Activated T-cell treated with anti-CD3 and anti-CD28 coated beads, Interleukin-2, amount 50 U/mL, for 4 hours (primary cell): ENCODE measurements around the gene SLC9A7. TPM values are rescaled to one million over a fixed set of nuclear protein-coding genes. Genes with fewer than 3 reads are reported as not detected.
A peak's percentile ranks its signal among the peaks of the same experiment; 100 is the strongest.

Experiments
- ATAC-seq, 2 donors: fragments of 200-7000 bp; cut with Tn5 transposase; one replicate each; pipeline ENCODE4 v1.10.0; 2021
- DNase-seq: peaks from one replicate; pipeline ENCODE4 v3.0.0-alpha.2; 2020
- H3K27me3 Mint-ChIP-seq: one replicate; pipeline ENCODE4 v1.8.0; 2021; ENCODE audit warnings: low read depth, mixed read lengths
- H3K36me3 Mint-ChIP-seq: one replicate; pipeline ENCODE4 v1.8.0; 2022; ENCODE audit warnings: mixed read lengths; ENCODE audit not compliant: insufficient read depth
- H3K4me1 Mint-ChIP-seq: one replicate; pipeline ENCODE4 v1.8.0; 2021; ENCODE audit warnings: low read depth, mixed read lengths
- H3K4me3 Mint-ChIP-seq: one replicate; pipeline ENCODE4 v1.8.0; 2021; ENCODE audit warnings: mild to moderate bottlenecking, moderate library complexity, mixed read lengths
- H3K9me3 Mint-ChIP-seq: one replicate; pipeline ENCODE4 v1.8.0; 2021; ENCODE audit warnings: mixed read lengths
- total RNA-seq, 3 donors: library from RNA; stranded (reverse); gene quantifications; one replicate each; pipeline ENCODE4 v1.2.1, GENCODE V29; 2021

The SLC9A7 gene
- total RNA-seq, 3 donors from 2014 or later, result 10.4 to 21.0 (median 16.0) TPM

GRCh38 chrX:46602468-46603102, 156.3 kb downstream of the SLC9A7 start:
- Mint-ChIP-seq H3K9me3 (no peaks in the 10 kb centered on the region), H3K36me3 (peaks cover 11% of the 10 kb centered on the region), H3K27me3 (no peaks in the 10 kb centered on the region), H3K4me1 (no peaks in the 10 kb centered on the region), H3K4me3 (no peak overlapping the region)
- DNase-seq, result no peak
- ATAC-seq, result no peak

- ATAC-seq (no peak), DNase-seq (no peak)
- Mint-ChIP-seq H3K4me3 (no peak overlapping the region), H3K36me3 (peaks cover 11% of the 10 kb centered on the region), H3K9me3 (no peaks in the 10 kb centered on the region), H3K4me1 (no peaks in the 10 kb centered on the region), H3K27me3 (no peaks in the 10 kb centered on the region)
Observed at GRCh38 chrX:46601283-46601682, 157.6 kb downstream of the SLC9A7 start.

GRCh38 chrX:46599051-46599560, 159.8 kb downstream of the SLC9A7 start:
- Mint-ChIP-seq H3K4me3 (no peak overlapping the region), H3K4me1 (no peaks in the 10 kb centered on the region), H3K27me3 (no peaks in the 10 kb centered on the region), H3K9me3 (no peaks in the 10 kb centered on the region), H3K36me3 (peaks cover 11% of the 10 kb centered on the region)
- DNase-seq (no peak), ATAC-seq (no peak)

GRCh38 chrX:46597771-46598170, 161.1 kb downstream of the SLC9A7 start:
- no peak overlapping the region for H3K4me3 Mint-ChIP-seq
- no peaks in the 10 kb centered on the region for H3K27me3 Mint-ChIP-seq

GRCh38 chrX:46597208-46597607, 161.7 kb downstream of the SLC9A7 start:
- no peak for DNase-seq
- no peak for ATAC-seq
- Mint-ChIP-seq H3K27me3 (no peaks in the 10 kb centered on the region), H3K9me3 (no peaks in the 10 kb centered on the region), H3K4me3 (no peak overlapping the region), H3K36me3 (peaks cover 7% of the 10 kb centered on the region), H3K4me1 (peaks cover 3% of the 10 kb centered on the region)

More at GRCh38 chrX:46597771-46598170, 161.1 kb downstream of the SLC9A7 start:
- DNase-seq (no peak), ATAC-seq (no peak)
- H3K36me3 Mint-ChIP-seq, result peaks cover 11% of the 10 kb centered on the region
- H3K9me3 Mint-ChIP-seq, result no peaks in the 10 kb centered on the region
- peaks cover 3% of the 10 kb centered on the region for H3K4me1 Mint-ChIP-seq

GRCh38 chrX:46595084-46595483, 163.8 kb downstream of the SLC9A7 start:
- DNase-seq (no peak), ATAC-seq (no peak)
- Mint-ChIP-seq H3K36me3 (peaks cover 2% of the 10 kb centered on the region), H3K4me3 (no peak overlapping the region), H3K4me1 (peaks cover 9% of the 10 kb centered on the region), H3K27me3 (no peaks in the 10 kb centered on the region), H3K9me3 (no peaks in the 10 kb centered on the region)

- ATAC-seq, result no peak
- no peaks in the 10 kb centered on the region for H3K27me3 Mint-ChIP-seq
- DNase-seq, result no peak
- H3K4me1 Mint-ChIP-seq, result peaks cover 42% of the 10 kb centered on the region
- H3K4me3 Mint-ChIP-seq, result no peak overlapping the region
- peaks cover 2% of the 10 kb centered on the region for H3K36me3 Mint-ChIP-seq
- H3K9me3 Mint-ChIP-seq, result no peaks in the 10 kb centered on the region
Observed at GRCh38 chrX:46589977-46590723, 168.8 kb downstream of the SLC9A7 start.

GRCh38 chrX:46588263-46588662, 170.7 kb downstream of the SLC9A7 start:
- peaks cover 46% of the 10 kb centered on the region for H3K4me1 Mint-ChIP-seq

GRCh38 chrX:46587753-46588171, 171.2 kb downstream of the SLC9A7 start:
- peaks cover 2% of the 10 kb centered on the region for H3K36me3 Mint-ChIP-seq
- H3K4me1 Mint-ChIP-seq, result peaks cover 49% of the 10 kb centered on the region
- ATAC-seq (peak in 1 of 2 donors; percentile 22), DNase-seq (no peak)
- H3K9me3 Mint-ChIP-seq, result no peaks in the 10 kb centered on the region
- H3K4me3 Mint-ChIP-seq, result peak overlapping the region; percentile 58
- H3K27me3 Mint-ChIP-seq, result no peaks in the 10 kb centered on the region

More at GRCh38 chrX:46588263-46588662, 170.7 kb downstream of the SLC9A7 start:
- H3K27me3 Mint-ChIP-seq, result no peaks in the 10 kb centered on the region
- ATAC-seq, result peak; percentile 40 to 60
- peak overlapping the region; percentile 58 for H3K4me3 Mint-ChIP-seq
- H3K9me3 Mint-ChIP-seq, result no peaks in the 10 kb centered on the region
- H3K36me3 Mint-ChIP-seq, result peaks cover 2% of the 10 kb centered on the region
- peak; percentile 37 for DNase-seq

- peak overlapping the region; percentile 17 for H3K4me3 Mint-ChIP-seq
- H3K36me3 Mint-ChIP-seq, result peaks cover 2% of the 10 kb centered on the region
- no peaks in the 10 kb centered on the region for H3K9me3 Mint-ChIP-seq
- H3K4me1 Mint-ChIP-seq, result peaks cover 53% of the 10 kb centered on the region
- no peaks in the 10 kb centered on the region for H3K27me3 Mint-ChIP-seq
- ATAC-seq (peak; percentile 69 to 72), DNase-seq (no peak)
Observed at GRCh38 chrX:46587158-46587557, 171.8 kb downstream of the SLC9A7 start.

GRCh38 chrX:46584736-46585135, 174.2 kb downstream of the SLC9A7 start:
- ATAC-seq (no peak), DNase-seq (no peak)
- H3K27me3 Mint-ChIP-seq, result no peaks in the 10 kb centered on the region
- no peak overlapping the region for H3K4me3 Mint-ChIP-seq
- H3K4me1 Mint-ChIP-seq, result peaks cover 49% of the 10 kb centered on the region
- H3K36me3 Mint-ChIP-seq, result peaks cover under 1% of the 10 kb centered on the region
- H3K9me3 Mint-ChIP-seq, result no peaks in the 10 kb centered on the region

- no peak for DNase-seq
- H3K4me3 Mint-ChIP-seq, result no peak overlapping the region
- H3K36me3 Mint-ChIP-seq, result peaks cover 5% of the 10 kb centered on the region
Observed at GRCh38 chrX:46582966-46583365, 176.0 kb downstream of the SLC9A7 start.

GRCh38 chrX:46582325-46582724, 176.6 kb downstream of the SLC9A7 start:
- no peaks in the 10 kb centered on the region for H3K9me3 Mint-ChIP-seq
- H3K4me1 Mint-ChIP-seq, result peaks cover 43% of the 10 kb centered on the region
- H3K36me3 Mint-ChIP-seq, result peaks cover 9% of the 10 kb centered on the region
- H3K4me3 Mint-ChIP-seq, result no peak overlapping the region
- no peak for ATAC-seq
- no peaks in the 10 kb centered on the region for H3K27me3 Mint-ChIP-seq
- DNase-seq, result no peak

More at GRCh38 chrX:46582966-46583365, 176.0 kb downstream of the SLC9A7 start:
- Mint-ChIP-seq H3K9me3 (no peaks in the 10 kb centered on the region), H3K4me1 (peaks cover 41% of the 10 kb centered on the region), H3K27me3 (no peaks in the 10 kb centered on the region)
- ATAC-seq, result no peak

GRCh38 chrX:46580613-46581012, 178.3 kb downstream of the SLC9A7 start:
- Mint-ChIP-seq H3K27me3 (no peaks in the 10 kb centered on the region), H3K4me1 (peaks cover 47% of the 10 kb centered on the region), H3K36me3 (peaks cover 9% of the 10 kb centered on the region), H3K4me3 (no peak overlapping the region), H3K9me3 (no peaks in the 10 kb centered on the region)
- ATAC-seq (no peak), DNase-seq (no peak)

GRCh38 chrX:46579250-46579649, 179.7 kb downstream of the SLC9A7 start:
- DNase-seq (no peak), ATAC-seq (no peak)
- Mint-ChIP-seq H3K36me3 (peaks cover 9% of the 10 kb centered on the region), H3K27me3 (no peaks in the 10 kb centered on the region), H3K9me3 (no peaks in the 10 kb centered on the region), H3K4me3 (no peak overlapping the region), H3K4me1 (peaks cover 48% of the 10 kb centered on the region)
